Activated T-cell treated with anti-CD3 and anti-CD28 coated beads for 24 hours (primary cell): ENCODE data around the gene PHF3.

Source experiments
- DNase-seq: peaks from one replicate; pipeline ENCODE4 v3.0.0-alpha.2; 2020; ENCODE audit warnings: low read depth

PHF3 gene

DNA sequence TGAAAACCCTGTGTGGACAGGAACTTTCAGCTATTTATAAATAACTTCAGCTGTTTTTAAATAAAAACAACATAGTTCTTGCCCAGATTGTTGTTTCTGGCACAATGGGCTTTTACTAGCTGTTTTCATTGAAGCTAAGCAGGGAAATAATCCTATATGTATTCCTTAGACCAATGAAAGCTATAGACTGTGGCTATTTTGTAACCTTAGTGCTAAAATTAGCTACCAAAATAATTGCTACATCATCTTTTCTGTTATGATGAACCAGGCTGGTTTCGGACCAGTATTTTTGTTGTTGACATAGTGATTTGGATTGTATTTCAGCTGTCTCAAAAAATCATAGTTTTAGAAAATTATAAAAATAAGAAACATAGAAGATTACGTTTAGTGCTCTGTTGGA is 13.7 kb downstream of the PHF3 start:
- no peak for DNase-seq

DNA sequence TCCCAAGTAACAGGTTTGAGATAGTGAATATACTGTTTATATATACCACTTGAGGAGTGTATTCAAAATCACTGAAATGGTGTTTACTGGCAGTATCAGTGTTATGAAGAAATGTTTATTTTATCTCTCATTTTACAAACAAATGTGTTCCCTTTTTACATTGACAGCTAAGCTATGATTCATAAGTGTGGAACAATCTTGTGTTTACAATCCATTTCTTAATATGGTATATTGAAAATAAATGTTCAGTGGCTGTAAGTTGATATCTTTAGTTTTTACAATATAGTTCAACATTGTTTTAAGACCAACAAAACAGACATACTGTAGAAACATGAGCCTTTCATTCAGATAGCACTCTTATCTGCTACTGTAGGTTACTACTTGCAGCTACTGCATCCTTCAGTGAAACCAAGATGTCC is 14.3 kb downstream of the PHF3 start:
- no peak for DNase-seq

DNA sequence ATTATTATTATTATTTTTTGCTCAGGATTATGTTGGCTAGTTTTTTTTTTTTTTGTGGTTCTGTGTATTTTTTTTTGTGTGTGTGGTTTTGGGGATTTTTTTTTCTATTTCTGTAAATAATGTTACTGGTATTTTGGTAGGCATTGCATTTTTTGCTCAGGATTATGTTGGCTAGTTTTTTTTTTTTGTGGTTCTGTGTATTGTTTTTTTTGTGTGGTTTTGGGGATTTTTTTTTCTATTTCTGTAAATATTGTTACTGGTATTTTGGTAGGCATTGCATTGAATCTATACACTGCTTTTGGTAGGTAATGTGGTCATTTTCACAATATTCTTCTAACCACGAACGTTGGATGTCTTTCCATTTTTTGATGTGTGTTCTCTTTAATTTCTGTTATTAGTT is 17.4 kb downstream of the PHF3 start:
- DNase-seq: no peak

DNA sequence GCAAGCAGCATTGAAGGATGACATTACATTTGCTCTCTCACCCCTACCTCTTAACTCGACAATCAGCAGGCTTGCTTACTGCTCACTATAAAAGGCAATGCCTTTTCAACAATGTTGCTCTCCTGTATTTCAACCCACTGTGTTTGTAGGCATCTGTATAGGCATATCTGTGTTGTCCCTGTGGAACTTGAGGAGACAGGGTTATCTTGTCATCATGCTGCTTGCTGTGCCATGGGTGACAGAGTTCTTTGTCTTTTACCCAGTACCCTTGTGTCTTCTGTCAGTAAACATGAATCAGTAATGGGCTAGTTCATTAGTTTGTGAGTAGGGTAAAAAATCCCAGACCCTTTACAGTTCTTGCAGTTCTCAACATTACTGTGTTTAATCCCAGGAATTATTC is 25.2 kb downstream of the PHF3 start:
- DNase-seq: no peak

DNA sequence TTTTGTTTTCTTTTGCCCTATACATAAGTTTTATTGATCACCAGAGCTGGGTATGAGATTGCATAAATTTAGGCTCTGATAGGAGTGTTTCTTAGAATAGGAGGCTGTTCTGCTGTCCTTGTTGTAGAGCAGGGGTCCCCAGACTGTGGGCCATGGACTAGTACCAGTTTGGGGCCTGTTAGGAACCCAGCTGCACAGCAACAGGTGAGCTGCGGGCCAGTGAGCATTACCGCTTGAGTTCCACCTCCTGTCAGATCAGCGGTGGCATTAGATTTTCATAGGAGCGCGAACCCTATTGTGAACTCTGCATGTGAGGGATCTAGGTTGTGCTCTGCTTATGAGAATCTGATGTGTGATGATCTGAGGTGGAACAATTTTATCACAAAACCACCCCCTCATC is 26.2 kb downstream of the PHF3 start:
- DNase-seq: no peak

DNA sequence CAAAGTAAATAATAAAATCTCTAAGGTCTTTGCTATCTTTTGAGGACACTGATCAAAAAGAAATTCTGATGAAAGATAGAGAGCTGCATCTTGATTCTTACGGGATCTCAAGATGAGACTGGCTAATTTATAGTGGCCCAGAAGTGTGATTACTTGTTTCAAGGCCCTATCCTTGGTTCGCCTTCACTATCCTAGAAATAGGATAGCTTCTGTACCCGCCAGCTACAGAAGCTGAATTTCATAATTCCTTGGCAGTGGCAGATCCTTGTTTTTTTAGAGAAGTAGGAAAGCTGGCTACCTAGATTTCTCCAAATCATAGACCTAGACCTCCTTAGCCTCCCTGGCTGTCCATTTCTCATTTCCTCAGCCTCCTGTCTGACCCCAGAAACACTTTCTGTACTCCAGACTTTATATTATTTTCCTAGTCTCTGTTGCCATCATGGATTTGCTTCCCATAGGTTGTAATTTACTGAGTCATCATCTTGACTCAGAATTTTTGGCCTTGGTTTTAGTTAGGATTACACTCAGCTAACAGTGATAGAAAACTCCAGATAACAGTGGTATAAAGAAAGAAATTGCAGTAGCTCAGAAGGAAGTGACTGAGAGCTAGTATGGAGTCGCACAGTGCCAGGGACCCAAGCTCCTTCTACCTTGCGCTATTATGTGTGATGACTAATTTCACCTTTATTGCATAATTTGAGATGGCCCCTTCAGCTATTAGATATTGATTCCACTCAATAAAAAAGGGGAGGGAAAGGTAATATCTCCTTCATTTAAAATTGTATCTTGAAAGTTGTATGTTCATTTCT is 27.7 kb downstream of the PHF3 start:
- DNase-seq: no peak

DNA sequence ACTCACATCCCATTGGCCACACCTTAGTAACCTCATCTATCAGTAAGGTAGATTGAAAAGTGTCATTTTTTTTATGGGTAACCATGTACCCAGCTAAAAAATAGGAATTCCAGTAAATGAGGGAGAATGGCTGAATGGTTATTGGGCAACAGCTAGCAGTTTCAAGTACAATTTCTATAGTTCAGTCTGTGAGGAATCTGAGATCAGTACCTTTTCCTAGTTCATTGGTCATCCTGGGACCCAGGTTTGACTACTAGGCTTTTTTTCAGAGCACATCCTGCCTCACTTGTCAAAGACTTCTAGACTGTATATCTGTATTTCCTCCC is 28.3 kb downstream of the PHF3 start:
- DNase-seq: no peak

DNA sequence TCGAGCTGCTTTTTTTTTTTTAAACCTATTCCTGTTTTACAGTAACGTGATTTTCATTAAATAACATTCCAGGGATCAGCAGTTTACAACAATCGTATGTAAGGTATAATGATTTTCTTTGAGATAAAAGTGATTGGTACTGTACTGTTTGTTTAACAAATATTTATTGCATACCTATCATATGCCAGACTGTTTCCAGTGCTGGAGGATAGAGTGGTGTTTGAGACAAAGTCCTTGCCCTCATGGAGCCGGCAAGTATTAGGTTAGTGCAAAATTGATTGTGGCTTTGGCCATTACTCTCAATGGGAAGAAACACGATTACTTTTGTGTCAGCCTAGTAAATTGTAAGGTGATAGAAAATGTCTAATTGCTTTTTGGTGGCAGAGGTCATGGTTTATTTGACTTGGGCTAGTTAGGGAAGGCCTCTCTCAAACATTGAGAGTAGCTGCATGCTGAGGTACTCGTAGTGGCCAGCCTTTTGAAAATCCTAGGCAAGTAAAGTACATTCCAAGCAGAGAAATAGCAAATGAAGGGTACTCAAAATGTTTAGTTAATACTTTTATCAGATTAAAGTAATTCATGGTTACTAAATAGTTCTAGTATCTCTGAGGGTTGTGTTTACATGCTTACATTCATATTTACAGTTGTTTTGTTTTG is 35.6 kb downstream of the PHF3 start:
- no peak for DNase-seq

DNA sequence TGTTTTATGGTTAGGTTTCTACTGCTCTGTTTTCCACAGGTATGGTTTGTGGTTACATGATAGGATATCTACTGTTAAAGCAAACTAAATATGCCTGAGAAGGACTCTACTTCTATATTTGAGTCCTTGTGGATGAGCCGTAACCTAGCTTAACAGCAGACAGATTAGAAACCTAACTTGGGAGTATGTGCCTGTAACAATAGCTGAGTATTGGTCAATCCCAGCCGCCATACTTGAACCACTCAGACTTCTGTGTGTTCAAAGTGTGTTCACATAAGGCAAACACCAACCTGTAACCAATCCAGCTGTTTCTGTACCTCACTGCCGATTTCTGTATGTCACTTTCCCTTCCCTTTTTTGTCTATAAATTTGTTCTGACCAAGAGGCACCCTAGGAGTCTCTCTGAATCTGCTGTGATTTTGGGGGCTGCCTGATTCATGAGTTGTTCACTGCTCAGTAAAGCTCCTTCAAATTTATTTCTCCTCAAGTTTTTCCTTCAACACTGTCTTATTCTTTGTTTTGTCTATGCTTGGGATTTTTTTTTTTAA is 37.1 kb downstream of the PHF3 start:
- DNase-seq: no peak

DNA sequence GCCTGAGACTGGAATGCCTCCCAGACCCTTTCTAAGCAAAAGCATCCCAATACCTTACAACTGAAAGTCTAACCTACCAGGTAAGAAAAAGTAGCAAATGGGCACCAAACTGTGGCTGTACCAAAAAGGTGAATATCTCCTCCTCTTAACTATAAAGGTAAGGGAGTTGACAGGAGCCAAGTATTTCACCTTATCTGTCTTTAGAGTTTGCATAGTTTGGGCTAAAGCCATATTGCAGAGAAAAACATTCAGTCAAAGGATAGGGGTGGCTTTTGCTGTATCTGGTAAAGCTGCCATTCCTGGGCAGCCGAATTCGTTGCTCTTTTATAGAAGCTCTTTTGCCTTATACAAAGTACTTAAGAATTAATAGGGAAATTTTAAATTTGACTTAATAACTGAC is 38.1 kb downstream of the PHF3 start:
- no peak for DNase-seq

DNA sequence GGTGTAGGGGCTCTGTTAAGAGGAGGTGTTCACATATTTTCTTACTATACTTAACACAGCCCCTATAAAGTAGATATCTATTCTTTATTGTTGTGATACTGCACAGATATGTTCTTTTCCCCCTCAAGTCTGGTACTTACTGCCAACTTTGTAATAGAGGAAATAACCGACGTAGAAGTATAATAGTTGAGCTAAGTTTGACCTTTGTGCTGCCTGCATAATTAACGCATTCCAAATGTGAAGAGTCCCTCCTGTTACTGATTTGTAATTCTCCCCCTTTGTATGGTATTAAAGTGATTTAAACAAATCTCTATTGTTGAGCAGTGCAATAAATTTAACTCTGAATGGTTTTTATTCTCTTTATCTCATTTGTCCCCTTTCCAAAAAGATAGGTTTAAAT is 39.0 kb downstream of the PHF3 start:
- DNase-seq: no peak

DNA sequence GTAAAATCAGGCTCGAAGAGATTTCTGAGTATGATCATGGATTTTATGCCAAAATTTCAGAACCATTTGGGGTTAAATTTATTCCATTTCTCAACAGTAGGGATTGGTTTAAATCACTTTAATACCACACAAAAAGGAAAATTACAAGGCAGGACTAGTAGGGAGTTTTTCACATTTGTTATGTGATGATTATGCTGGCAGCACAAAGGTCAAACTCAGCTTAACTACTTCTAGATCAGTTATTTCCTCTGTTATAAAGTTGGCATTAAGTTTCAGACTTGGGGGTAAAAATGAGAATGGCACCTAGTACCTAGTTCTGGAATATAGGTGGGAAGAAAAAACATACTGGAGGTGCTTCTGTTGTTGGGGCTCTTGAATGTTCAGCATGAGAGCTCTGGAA is 39.5 kb downstream of the PHF3 start:
- DNase-seq: no peak

DNA sequence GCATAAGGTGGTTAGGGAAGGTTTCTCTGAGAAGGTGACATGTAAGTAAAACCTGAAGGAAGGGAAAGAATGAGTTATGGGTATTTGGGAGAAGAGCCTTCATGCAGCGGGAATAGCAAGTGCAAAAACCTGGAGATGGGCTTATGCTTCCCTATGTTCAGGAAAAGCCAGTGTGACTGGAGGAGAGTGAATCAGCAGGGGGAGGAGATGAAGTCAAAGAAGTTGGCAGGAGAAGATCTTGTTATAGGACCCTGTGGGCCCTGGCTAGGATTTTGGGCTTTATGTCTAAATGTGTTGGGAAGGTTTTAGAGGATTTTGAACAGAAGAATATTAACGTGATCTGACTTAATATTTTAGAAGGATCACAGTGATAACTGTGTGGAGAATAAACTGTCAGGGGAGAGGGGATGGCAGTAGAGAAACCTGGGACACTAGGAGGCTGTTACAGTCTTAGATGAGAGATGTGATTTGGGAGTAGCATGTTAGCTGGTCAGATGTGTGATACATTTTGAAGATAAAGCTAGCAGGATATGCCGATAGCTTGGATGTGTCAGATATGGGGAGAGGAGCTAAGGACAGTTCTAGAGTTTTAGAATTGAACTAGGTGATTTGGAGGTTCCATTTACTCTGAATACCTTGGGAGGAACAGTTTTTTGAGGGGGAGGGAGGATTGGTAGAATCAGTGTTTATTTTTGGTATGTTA is 41.0 kb downstream of the PHF3 start:
- no peak for DNase-seq

DNA sequence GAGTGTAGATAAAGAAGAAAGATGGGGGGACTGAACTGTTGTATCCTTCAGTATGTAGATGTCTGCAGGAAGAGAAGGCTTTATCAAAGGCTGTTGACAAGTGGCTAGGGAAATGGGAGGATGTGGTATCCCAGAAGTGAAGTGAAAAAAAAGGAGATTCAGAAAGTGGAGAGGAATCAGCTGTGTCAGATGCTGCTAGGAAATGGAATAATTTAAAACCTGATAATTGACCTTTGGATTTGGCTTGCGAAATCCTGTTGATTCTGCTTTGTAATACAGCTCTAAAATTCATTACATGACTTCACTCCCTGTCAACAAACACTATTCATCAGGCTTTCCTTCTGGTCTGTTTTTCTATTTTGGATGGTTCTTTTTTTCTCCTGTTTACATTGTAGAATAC is 41.7 kb downstream of the PHF3 start:
- DNase-seq: no peak

DNA sequence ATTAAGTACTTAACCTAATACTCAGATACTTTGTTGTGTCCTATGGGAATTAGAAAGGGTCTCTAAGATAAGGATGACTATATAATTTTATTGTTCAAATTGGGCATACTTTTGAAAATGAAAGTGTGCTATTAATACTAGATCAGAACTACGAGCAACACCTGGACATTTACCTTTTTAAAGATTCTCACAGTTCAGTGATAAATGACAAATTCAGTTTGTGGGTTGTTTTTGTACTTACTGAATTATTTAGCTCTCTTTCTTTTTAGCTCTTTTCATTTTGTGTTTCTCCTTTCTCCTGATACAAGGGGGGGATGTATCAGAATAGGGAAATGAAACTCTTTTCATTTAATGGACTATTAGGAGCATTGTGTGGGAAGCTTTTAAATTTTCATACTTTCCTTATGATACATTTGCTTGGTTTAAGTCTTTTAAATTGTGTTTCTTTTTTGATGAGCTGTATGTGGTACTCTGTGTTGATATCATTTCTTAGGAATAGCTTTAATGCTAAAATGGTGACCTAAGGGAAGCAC is 47.5 kb downstream of the PHF3 start:
- DNase-seq: no peak

DNA sequence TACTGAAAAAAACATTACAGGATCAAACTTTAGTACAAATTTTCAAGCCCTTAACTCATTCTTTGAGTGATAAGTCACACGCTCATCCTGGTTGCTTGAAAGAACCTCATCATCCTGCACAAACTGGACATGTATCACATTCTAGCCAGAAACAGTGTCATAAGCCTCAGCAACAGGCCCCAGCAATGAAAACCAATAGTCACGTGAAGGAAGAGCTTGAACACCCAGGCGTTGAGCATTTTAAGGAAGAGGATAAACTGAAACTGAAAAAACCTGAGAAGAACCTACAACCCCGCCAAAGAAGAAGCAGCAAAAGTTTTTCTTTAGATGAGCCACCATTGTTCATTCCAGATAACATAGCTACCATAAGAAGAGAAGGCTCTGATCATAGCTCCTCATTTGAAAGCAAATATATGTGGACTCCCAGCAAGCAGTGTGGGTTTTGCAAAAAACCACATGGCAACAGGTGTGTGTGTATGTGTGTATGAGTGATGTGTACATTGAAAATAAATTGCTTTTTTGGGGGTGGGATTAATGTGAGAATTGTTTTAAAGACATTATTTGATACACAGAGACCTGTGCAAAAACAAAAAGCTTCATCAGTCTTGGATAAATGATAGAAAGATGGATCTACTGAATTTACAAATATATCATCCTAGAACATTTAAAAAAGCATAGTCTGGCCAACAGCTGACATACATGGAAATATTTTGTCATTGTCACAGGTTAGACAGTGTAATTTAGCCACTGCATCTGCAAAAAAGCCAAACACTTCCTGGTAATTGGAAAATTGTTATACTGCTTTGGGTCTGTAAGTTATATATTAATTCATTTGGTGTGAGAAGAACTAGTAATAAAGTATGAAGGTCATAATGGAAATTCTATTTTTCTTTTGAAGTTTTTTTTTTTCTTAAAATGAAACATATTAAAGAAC is 50.1 kb downstream of the PHF3 start:
- DNase-seq: no peak

DNA sequence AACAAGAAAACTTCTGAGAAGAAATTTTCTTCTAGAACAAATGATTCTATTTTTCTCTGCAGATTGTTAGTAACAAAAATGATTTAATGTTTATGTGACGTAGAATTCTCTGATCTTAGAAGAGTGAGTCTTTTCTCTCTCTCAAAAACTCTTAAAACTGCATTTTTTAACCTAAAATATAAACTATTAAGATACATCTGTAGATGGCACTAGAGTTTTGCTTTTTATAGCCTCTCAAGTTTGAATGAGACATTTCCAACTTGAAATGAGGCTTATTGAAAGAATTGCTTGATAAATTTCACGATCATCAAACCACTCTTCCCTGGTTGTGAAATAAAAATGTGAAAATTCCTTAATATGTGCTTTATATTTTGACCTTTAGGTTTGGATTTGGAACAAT is 53.8 kb downstream of the PHF3 start:
- no peak for DNase-seq

DNA sequence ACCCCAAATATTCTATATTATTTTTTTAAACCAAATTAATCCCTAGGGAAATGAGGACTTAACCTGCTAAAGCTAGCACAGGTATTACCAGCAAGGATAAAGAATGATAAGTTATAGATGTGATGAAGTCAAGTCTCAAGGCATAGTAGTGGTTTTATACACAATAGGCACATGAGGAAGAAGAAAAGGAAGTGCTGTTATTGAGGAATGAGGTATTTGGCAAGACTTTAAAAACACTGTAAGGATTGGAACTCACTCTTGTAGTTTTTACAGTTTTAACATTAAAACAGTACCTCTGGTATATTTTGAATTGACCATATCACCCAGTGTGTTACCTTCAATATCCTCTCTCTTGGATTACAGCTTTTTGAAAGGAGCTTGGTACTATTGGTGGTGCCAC is 54.6 kb downstream of the PHF3 start:
- DNase-seq: no peak

DNA sequence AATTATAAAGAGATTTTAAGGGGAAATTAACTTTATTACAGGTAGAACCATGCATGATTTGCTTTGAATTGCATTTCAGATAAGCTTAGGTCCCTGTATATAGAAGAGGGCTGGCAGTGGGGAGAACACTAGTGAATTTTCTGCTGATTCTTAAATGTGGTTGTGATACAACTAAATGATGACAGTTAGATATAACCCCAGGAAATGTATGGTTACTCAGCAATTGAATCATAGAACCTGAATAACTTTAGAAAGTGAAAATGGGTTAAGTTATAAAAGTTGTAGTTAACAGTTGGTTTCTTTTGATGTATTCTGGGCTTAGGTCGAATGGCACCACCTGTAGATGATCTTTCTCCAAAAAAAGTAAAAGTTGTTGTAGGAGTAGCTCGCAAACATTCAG is 70.1 kb downstream of the PHF3 start:
- no peak for DNase-seq

DNA sequence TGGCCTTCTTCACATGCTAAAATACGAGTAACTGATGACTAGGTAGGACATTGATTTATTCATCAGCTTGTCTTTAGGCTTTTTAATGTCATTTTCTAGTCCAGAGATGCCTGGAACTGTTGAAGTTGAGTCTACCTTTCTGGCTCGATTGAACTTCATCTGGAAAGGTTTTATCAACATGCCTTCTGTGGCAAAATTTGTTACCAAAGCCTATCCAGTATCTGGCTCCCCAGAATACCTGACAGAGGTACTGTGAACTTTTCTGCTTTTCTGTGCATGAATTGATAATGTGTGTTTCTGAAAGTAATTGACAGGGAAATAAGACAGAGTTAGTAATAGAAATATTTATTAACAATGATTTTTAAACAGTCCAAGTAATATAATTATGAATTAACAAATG is 71.0 kb downstream of the PHF3 start:
- DNase-seq: no peak

DNA sequence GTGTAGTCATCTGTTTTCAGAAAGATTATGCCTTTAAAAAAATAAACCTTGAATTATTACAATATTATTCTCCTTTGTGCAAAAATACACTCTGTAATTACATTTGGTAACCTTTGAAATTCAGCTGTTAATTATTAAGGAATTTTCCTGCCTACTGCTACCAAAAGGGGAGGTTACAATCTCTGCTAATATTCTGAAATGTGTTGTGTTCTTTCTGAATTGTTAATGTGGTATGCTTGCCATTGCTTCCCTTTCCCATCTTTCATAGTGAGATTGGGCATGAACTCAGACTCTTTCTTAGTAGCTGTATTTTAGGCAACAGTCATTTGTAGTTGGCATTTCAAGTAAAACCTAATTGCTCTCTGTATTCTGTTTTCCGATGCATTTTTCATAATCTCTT is 73.0 kb downstream of the PHF3 start:
- no peak for DNase-seq

DNA sequence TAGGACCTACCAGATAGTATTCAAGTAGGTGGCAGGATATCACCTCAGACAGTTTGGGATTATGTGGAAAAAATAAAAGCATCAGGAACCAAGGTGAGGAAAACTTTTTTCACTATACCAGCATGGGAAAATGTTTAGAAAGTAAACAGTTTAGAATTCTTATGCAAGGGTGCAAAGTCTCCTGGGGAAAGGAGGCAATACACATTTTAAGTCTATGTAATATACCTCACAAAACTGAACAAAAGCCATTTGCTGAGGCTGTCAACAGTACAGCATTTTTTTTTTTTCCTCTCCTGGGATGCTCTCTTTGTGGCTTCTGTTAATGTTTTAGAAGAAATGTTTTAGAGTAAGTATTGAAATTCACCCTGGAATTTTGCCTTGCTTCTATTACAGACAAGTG is 73.5 kb downstream of the PHF3 start:
- DNase-seq: no peak
